NCI-H446 treated with DMSO at 0.1 percent for 48 hours (cell line): ENCODE data around the gene SNRNP25.

ENCODE experiments used
- DNase-seq: peaks from one replicate; lab custom pipeline; 2025; lab: John Stamatoyannopoulos, UW

SNRNP25 gene

DNA sequence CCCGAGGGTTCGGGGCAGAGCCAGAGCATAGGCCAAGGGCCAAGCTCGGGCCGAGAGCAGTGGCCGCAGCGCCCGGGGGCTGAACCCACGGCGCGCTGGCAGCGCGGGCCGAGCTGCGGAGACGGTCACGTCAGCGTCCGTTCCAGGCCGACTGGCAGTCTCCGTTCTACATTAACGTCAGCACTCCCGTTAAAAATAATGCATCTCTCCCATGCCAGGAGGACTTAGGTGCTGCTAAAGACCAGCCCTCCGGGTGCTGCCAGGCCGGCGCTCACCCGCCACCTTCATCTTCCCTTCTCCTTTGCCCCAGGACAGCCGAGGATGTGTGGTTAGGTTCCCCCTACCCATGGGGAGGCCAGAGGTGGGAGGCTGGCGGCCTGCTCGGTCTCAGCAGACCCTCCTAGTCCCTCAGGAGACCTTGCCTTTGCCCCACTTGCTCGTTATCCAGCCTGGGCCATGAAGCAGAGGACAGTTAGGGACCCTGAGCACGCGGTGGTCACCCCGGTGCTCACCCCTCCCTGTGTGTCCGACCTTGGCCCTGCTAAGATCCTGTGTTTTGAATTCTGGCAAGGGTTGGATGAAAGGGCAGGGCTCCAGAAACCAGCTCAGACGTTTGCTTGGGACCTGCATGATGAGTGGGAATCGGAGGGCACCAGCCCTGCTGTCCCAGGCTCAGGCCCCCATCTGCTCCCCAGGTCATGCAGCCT is 25.0 kb downstream of the SNRNP25 start:
- DNase-seq: no peak

DNA sequence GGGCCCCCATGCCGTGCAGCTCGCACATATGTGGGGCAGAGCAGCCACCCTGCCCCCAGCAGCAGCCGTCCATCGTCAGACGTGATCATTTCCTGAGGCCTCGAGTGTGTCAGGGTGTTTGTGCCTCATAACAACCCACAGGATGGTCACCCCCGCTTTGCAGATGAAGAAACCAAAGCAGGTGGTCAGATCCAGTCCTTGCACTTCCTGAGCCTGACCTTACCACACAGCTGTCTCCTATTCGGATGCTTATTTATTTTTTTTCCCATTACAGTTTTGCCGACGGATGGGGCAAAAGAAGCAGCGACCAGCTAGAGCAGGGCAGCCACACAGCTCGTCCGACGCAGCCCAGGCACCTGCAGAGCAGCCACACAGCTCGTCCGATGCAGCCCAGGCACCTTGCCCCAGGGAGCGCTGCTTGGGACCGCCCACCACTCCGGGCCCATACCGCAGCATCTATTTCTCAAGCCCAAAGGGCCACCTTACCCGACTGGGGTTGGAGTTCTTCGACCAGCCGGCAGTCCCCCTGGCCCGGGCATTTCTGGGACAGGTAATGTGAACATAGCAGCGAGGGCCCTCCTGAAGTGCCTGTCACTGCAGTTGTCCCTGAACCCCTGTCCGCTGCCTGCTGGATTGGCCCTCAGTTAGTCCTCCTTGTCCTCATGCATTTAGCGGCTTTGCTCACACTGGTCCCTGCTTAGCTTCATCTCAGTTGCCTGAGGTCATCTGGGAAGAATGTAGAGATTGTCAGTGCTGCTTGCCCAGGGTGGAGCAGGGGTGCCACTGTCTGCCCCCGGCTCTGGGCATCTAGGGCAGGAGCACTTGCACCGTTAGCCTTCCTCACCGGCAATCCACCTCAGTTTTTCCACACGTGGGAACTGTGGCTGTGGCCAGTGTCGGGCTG is 25.8 kb downstream of the SNRNP25 start:
- DNase-seq: no peak

DNA sequence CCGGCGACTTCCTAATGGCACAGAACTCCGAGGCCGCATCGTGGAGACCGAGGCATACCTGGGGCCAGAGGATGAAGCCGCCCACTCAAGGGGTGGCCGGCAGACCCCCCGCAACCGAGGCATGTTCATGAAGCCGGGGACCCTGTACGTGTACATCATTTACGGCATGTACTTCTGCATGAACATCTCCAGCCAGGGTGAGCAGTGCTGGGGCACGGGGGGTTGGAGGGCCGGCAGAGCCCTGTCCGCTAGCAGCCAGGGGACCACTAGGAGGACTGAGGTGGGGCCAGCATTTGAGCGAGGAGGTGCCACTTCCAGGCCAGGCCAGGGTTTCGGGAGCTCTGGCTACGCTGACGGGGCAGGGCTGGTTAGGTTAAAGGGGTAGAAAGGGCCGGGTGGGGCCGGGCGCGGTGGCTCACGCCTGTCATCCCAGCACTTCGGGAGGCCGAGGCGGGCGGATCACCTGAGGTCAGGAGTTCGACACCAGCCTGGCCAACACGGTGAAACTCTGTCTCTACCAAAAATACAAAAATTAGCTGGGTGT is 29.5 kb downstream of the SNRNP25 start:
- no peak for DNase-seq

DNA sequence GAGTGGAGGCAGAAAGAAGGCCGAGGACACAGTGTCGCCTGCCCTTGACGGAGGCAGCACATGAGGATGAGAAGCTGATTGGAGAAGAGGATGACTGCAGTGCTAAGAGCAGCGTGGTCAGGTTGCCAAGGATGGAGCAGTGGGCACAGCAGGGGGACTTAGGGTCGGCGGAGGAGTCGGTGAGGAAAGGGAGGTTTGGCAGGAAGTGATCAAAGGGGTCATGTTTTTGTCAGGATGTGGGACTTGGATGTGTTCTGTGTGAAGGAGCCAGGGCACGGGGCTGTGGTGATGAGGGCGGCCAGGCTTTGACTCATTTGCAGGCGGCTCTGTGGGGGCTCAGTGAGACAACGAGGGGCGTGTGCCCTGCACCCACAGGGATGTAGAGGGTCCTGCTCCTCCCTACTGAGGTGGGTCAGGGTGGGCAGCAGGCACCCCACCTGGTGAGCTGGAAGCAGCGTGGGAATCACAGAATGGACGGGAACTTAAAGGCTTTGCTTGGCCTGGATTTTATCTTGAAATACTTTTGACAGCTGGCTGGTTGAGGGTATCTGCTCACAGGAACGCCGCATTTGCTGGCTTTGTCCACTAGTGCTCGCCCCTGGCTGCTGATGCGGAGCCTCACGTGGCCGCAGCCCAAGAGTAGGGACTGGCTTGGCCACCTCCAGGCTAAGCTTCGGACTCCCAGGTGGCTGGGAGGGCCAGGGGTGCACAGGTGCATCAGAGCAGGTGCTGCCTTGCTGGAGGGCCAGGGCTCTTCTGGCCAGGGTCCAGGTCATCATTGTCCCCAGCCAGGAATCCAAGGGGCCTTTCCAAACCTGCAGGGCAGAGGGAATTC is 30.4 kb downstream of the SNRNP25 start:
- DNase-seq: no peak

DNA sequence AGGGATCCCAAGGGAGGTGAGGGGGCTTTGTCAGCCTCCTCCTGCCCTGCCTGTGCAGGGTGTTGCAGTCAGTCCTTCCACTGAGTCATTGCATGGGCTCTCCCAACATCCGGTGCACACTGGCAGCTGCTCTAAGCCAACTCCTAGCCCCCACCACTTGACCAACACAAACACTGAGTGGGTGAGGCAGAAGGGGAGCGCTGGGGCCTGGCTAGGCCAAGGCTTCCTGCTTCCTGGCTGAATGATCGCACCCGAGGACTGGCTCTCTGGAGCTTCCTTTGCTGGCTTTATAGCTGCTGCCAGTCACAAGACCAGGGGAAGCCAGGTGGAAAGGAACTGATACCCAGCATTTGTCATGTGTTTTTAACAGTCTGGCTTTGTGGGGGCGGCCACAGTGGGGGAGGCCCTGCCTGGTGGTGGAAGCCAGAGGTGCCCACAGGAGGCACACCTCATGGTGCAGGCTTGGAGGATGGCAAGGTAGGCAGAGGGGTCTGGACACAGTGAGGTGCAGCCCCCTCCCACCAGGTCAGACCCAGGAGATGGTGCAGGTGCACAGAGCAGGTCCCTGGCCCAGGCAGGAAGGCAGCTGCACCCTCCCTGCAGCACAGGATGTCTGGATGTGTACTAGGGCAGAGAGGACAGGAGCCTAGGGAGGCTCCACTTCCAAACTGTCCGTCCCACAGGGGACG is 31.2 kb downstream of the SNRNP25 start:
- DNase-seq: no peak

DNA sequence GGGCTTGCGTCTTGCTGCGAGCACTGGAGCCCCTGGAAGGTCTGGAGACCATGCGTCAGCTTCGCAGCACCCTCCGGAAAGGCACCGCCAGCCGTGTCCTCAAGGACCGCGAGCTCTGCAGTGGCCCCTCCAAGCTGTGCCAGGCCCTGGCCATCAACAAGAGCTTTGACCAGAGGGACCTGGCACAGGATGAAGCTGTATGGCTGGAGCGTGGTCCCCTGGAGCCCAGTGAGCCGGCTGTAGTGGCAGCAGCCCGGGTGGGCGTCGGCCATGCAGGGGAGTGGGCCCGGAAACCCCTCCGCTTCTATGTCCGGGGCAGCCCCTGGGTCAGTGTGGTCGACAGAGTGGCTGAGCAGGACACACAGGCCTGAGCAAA is 31.8 kb downstream of the SNRNP25 start:
- DNase-seq: no peak

DNA sequence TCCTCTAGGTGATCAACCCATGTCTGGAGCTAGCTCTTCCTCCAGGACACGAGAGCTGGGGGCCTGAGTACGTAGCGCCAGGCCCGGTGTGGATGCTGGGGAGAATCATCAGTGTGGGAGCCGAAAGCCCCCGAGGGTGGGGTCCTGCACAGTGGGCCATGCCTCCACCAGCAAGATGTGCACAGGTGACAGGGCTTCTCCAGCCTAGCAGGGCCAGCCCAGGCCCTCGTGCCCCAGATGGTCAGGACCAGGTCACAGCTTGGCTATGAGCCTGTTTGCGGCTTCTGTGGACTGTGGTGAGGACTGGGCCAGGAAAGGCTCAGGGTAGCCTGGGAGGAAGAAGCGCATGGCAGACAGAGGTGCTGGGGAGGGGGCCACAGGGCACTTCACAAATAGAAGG is 32.2 kb downstream of the SNRNP25 start:
- no peak for DNase-seq

DNA sequence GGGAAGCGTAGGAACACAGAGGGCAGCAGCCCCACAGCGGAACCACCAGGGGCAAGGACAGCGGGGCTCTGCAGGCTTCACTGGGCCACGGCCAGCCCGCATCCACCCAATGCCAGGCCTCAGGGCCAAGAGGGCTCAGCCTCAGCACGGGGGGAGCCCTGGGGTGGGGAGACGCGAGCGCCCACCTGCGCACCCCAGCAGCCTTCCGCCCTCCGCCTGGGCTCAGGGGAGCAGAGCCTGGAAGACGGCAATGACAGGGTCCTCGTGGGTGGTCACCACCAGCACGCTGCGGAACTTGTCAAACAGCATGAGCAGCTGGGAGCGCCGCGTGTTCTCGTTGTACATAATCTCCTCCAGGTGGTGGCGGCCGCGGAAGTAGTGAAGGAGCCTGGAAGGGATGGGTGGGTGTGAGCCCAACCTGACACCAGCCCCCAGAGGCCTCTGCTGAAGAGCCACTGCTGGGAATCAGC is 32.9 kb downstream of the SNRNP25 start:
- DNase-seq: no peak

DNA sequence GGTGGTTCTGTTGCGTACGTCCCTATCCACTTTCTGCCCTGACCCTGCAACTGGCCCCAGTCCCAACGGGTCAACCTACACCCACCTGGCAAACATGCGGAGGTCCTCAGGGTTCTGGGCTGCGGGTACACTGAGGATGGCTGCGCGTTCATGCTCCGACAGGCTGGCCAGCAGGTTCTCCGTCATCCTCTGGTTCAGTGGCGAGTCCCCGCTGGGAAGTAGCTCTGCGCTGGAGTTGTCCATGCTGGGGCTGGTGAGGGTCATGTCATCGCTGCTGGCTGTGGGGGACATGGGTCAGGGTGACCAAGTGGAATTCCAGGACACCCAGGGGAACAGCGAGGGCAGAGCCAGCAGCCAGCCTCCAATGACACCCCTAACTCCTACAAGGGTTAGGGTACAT is 35.0 kb downstream of the SNRNP25 start:
- no peak for DNase-seq

DNA sequence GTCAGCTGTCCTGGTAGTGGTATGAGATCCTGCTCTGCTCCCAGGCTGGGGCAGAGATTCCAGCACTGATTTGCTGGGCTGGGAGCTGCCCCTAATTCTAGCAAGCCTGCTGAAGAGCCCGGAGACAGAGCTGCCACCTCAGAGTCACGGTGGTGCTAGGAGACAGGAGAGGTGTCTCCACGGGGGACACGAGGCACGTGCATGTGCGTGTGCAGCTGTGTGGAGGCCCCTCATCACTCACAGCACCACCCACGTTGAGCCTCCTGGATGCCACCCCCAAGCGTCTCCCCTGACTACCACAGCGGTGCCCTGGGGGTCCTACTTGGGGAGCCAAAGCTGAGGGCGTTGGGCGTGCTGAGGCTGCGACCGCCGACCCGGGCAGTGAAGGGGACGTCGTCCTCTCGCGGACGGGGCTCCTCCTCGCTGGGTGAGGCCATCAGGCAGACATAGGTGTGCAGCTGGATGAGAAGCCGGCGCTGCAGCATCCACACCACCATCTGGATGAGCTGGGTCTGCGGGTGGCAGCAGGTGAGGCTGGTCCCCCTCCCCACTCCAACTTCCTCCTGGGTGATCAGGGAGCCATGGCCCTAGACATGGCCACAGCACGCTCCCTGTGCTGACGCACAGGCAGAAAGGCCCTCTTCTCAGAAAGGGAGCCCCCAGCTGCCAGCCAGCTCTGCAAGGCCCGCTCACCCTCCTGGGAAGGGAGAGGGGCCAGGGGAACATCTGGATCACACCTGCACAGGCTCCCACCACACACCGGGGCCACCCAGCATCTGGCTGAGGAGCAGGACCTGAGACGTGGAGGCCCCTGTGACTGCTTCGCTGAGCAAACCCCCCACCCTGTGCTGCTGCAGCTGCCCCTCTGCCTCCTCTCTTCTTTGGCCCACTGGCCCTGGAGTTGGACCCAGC is 36.0 kb downstream of the SNRNP25 start:
- no peak for DNase-seq

DNA sequence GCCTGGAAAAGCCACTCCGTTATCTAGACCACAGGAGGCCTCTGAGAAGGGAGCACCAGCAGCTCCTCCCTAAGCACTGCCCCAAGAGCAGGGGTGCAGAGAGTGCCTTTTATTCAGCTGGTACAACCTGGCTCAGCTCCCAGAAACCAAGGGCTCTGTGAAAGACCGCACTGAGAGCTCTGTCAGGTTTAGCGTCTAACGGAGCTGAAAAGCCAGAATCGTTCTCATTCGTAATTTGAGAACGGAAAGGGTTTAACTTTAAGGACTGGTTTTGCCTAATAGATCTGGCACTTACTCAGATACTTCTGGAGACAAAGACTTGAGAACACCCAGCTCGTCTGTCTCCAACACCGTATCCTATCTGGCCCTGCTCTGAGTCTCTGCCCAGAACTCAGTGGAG is 37.9 kb downstream of the SNRNP25 start:
- DNase-seq: peak; percentile 27

DNA sequence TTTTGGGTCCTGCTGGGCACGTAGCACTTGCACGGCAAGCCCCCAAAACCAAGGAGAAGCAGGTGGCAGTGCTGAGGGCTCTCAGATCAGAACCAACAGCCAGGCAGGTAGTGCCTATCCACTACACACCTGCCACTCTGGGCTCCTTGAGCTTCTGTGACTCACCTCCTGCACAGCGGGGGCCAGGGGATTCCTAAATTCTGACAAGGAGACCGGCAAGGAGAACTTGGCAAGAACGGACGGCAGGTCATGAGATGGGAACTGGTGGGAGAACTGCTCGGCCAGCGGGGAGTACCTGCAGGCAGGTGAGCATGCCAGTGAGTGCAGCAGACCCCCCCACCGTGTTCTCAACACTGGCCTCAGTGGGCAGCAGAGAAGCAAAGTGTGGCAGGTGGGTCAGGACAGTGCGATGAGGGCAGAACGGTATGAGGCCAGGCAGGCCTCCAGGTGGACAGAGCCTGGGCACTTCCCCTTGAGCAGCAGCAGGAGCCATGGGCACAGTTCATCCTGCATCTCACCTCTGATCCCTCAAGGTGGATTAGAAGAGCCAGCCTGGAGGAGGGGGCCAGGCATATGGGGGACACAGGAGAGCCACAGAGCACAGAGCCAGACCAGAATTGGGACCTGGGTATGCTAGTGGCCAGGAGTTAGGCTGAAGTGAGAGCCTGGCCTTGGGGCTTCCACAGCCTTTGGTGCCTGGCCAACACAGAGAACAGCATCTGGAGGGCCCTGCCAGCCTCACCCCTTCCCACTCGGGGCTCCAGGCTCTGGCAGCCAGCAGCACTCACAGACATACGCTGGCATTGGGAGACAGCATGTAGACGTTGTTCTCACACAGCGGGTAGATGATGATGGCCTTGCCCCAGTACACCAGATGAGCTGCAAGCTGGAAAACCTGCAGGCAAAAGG is 39.1 kb downstream of the SNRNP25 start:
- DNase-seq: no peak

DNA sequence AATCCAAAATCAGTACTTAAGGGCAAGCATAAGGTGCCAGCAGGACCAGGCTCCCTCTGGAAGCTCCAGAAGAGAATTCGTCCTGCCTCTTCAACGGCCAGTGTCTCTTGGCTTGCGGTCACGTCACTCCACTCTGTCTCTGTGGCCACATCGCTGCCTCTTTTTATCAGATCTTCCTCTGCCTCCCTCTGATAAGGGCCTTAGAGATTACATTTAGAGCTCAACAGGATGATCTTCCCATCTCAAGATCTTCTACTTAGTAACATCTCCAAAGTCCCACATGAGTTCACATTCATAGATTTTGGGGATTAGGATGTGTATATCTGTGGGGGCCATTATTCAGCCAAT is 41.3 kb downstream of the SNRNP25 start:
- DNase-seq: no peak

DNA sequence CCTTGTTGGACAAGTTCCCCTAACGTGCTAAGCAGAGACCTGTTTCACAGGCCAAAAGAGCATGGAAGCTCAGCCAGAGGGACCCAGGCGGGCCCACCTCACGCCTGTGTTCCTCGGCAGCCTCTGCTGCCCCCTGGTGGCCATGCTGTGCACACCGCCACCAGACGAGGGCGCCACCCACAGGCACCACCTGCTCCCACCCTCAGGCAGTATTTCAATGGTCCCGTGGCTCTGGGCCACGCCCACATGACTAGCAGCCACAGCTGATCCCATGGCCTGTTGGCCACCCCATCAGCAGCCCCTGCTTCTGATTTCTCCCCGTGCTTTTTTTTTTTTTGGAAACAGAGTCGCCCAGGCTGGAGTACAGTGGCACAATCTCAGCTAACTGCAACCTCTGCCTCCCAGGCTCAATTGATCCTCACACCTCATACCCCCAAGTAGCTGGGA is 43.3 kb downstream of the SNRNP25 start:
- no peak for DNase-seq

DNA sequence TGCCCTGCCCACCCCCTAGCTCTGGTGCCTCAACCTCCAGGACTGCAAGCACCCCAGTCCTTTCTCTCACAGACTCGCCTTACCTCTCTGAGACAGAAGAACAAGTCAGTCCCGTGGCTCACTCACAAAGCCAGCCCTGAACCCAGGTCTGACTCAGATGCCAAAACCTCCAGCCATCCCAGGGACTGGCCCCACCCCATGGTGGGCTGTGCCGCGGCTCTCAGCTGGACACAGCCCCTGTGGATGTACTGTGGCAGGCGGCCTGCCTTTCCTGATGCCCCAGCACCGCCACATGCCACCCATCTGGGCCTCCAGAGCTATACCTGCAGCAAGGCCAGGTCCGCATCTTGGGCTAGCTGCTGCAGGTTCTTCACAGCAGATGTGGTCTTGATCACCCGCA is 44.2 kb downstream of the SNRNP25 start:
- DNase-seq: no peak

DNA sequence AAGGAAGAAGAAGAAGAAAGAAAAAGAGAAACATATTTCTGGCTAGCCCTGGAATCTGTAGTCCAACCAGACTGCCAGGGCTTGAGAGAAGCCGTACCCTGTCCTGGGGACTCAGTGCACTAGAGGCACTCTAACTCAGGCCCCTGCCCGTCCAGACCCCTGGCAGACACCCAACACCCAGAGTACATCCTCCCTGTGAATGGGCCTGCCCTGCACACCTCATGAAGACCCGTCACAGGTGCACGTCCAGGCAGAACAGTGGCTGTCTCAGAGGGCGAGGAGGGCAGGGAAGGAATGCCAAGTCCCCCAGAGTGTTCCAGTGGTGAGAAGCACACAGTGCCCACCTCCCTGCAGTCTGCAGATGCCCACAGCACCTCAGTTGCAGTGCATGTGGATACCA is 47.4 kb downstream of the SNRNP25 start:
- no peak for DNase-seq

DNA sequence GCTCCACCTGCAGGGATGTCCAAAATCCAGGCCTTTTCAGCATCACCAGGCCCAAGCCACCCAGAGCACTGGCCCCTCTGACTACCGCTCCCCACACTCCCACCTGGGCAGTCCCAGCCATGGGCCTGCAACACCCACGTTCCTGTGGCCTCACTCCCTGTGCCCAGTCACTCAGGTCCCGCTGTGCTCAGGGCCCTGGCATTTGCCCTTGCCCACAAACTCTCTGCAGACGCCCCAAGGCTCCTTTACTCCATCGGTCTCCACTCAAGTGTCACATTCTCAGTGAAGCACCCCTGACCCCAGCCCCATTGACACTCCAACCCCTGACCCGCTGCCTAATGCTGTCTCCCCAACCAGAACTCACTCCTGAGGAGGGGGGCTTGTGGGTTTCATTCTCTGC is 48.0 kb downstream of the SNRNP25 start:
- no peak for DNase-seq

DNA sequence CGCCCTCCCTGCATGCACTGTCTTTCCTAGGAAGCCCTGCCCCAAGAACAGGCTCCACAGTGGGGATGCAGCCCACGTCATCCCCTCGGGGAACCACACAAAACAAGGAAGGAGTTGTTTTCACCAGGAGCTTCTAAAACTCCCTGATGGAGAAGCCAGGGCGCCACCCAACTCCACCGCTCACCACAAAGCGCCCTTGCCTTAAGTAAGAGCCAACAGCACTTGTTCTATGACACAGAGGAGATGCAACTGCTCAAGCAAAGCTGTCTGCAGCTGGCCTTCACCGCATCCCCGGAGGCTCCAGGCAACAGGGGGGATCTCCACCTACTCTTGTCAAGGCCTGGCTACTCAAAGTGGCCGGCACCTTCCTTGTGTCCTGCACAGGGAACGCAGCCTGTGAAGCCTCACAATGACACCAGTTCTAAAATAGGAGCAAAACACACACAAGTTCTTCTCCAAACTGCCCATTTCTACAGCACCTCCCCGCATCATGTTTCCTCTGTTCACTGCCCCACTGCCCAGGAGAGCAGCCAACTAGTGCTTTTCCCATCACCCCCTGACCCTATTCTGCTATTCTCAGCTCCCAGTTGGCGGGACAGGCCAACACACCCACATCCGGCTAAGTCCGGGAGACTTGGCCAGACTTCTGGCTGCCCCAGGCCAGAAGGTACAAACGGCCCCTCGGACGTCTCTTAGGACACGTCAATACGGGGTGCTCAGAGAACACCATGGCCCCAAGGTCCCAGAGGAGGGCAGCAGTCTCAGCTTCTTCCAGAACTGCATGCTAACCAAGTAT is 48.6 kb downstream of the SNRNP25 start:
- DNase-seq: no peak

DNA sequence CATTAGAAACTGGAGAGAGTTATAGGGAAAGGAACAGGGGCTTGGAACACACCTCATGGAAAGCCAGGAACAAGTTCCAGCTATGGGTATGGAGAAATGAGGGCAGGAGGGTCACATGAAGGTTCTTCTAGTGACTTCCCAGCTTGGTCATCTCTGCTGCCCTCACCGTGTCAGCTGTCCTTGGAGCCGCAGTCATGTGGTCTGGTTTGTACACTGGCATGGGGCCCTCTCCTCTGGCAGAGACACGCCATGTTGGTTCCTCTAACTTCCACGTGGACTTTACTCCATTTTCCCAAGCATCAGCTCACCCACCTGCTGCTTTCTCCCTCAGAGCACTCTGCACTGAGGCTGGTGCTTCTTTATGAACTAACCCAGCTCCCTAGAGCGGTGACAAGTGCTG is 50.7 kb downstream of the SNRNP25 start:
- no peak for DNase-seq
